Stimulated activated CD4-positive, alpha-beta T cell treated with anti-CD3 and anti-CD28 coated beads, Interleukin-1b, Interleukin-23, amount 100 ng/mL, for 1 hour (primary cell): ENCODE measurements around the gene KCNS3.
"Not testable (repeated sequence)": the region's sequence is repeated elsewhere in the genome, so short reads cannot be mapped to it uniquely, and the experiment has no call there.

Source experiments
- DNase-seq, 2 donors: peaks; one replicate each; pipeline ENCODE4 v3.0.0-alpha.2; 2020; ENCODE audit warnings: low read depth in 2 of 2

The KCNS3 gene

GRCh38 chr2:17943444-17943843 lies 65.0 kb downstream of the KCNS3 start:
- DNase-seq, result no peak

GRCh38 chr2:17947113-17947512 lies 68.6 kb downstream of the KCNS3 start:
- DNase-seq, result no peak

- DNase-seq, result no peak
These were observed 71.5 kb downstream of the KCNS3 start for GRCh38 chr2:17950006-17950405.

- no peak for DNase-seq
These were observed 73.1 kb downstream of the KCNS3 start for GRCh38 chr2:17951563-17951962.

GRCh38 chr2:17958466-17959092 lies 80.1 kb downstream of the KCNS3 start:
- no peak for DNase-seq

GRCh38 chr2:17959356-17959755 lies 80.9 kb downstream of the KCNS3 start:
- DNase-seq, result no peak

GRCh38 chr2:17959833-17960232 lies 81.4 kb downstream of the KCNS3 start:
- no peak for DNase-seq

GRCh38 chr2:17960925-17961324 lies 82.5 kb downstream of the KCNS3 start:
- no peak for DNase-seq

GRCh38 chr2:17961789-17962188 lies 83.3 kb downstream of the KCNS3 start:
- DNase-seq, result no peak

- DNase-seq, result no peak
These were observed 84.4 kb downstream of the KCNS3 start for GRCh38 chr2:17962876-17963275.

- DNase-seq, result not testable (repeated sequence)
These were observed 85.1 kb downstream of the KCNS3 start for GRCh38 chr2:17963571-17963970.

- no peak for DNase-seq
These were observed 86.7 kb downstream of the KCNS3 start for GRCh38 chr2:17965196-17965595.

GRCh38 chr2:17966798-17967197 lies 88.3 kb downstream of the KCNS3 start:
- DNase-seq, result no peak

- no peak for DNase-seq
These were observed 91.2 kb downstream of the KCNS3 start for GRCh38 chr2:17969661-17970060.

GRCh38 chr2:17971531-17972125 lies 93.2 kb downstream of the KCNS3 start:
- no peak for DNase-seq

GRCh38 chr2:17972991-17973390 lies 94.5 kb downstream of the KCNS3 start:
- no peak for DNase-seq

- no peak for DNase-seq
These were observed 96.9 kb downstream of the KCNS3 start for GRCh38 chr2:17975401-17975800.

- no peak for DNase-seq
These were observed 98.6 kb downstream of the KCNS3 start for GRCh38 chr2:17976871-17977746.

- DNase-seq, result no peak
These were observed 101.2 kb downstream of the KCNS3 start for GRCh38 chr2:17979707-17980106.

- no peak for DNase-seq
These were observed 103.5 kb downstream of the KCNS3 start for GRCh38 chr2:17981936-17982335.
